ENCODE data around the gene ETV2.

- no peak for TF ChIP-seq RAD21 (IDR thresholded peaks at IDR 0.05)
- no peak for TF ChIP-seq CTCF (IDR thresholded peaks at IDR 0.05; ENCODE audit: low read depth, low read length, missing input control)
- no peak for TF ChIP-seq SP1 (IDR thresholded peaks at IDR 0.05)
- TF ChIP-seq FOXA1 (IDR thresholded peaks at IDR 0.05): no peak
Measured at GRCh38 chr19:35641515-35642151, at the start of gene ETV2.

Data from liver (tissue), 3 donors.